COLO668 (cell line): Measurements from ENCODE around the gene THBS1.

Experiments used
- DNase-seq: peaks from one replicate; lab custom pipeline; 2025; ENCODE audit not compliant: unreplicated experiment; lab: John Stamatoyannopoulos, UW

THBS1 gene

DNA sequence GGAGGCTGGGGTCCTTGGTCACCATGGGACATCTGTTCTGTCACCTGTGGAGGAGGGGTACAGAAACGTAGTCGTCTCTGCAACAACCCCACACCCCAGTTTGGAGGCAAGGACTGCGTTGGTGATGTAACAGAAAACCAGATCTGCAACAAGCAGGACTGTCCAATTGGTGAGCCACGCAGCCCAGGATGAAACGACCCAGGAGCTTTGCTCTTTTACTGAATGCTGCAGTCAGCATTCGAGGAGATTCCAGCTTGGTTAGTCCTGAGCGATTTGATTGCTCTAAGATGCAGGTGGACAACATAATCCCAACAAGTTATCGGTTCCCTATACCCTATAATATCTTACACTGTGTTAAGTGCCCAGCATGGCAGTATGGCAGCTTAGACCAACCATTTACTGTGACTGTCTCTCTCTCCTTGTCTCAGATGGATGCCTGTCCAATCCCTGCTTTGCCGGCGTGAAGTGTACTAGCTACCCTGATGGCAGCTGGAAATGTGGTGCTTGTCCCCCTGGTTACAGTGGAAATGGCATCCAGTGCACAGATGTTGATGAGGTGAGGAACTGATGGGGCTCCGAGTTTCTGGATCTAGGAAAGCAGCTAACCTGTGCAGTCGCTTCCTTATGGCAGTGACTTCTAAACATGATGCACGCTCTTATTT is 7.8 kb downstream of the THBS1 start:
- no peak for DNase-seq

DNA sequence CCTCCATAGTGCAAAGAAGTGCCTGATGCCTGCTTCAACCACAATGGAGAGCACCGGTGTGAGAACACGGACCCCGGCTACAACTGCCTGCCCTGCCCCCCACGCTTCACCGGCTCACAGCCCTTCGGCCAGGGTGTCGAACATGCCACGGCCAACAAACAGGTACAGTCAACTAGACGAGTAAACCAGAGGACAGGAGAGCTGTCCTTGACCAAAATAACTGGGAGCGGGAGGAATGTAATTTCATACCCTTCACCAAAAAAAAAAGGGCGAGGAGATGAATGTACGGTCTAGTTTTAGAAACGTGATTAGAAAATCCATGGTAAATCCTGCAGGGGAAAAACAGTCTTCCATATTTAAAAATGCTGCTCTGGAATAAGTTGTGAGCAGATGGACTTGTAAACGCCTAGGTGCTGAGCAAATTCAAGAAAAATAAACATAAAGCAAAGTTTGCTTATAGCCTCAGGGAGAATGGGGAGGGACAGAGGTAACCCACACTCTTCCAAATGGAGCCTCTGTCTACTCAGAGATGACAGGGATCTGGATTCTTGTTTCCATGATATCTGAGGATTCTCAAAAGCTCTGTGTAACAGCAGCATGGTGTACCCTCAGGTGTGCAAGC is 8.4 kb downstream of the THBS1 start:
- DNase-seq, result no peak

DNA sequence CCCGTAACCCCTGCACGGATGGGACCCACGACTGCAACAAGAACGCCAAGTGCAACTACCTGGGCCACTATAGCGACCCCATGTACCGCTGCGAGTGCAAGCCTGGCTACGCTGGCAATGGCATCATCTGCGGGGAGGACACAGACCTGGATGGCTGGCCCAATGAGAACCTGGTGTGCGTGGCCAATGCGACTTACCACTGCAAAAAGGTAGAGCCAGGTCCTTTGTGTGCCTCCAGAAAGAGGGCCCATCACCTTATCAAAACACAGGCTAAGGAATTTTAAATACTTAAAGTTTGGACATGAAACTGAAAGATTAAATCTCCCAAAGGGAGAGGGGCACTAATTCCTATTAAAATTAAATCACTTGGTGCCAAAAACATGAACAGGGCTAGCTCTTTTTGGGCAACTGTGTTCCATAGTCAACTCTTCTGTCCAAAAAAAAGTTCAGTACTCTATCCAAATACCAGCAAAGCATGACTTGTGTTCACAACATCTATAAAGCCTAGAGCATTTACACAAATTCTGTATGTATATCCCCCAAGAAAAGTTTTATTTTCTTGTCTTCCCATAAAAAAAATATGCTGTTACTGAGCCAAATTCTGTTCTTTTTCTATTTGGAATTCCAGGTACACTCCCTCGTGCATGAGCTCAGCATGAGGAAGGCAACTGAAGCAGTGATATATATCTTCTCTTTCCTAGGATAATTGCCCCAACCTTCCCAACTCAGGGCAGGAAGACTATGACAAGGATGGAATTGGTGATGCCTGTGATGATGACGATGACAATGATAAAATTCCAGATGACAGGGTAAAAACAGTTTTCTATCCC is 9.2 kb downstream of the THBS1 start:
- no peak for DNase-seq

DNA sequence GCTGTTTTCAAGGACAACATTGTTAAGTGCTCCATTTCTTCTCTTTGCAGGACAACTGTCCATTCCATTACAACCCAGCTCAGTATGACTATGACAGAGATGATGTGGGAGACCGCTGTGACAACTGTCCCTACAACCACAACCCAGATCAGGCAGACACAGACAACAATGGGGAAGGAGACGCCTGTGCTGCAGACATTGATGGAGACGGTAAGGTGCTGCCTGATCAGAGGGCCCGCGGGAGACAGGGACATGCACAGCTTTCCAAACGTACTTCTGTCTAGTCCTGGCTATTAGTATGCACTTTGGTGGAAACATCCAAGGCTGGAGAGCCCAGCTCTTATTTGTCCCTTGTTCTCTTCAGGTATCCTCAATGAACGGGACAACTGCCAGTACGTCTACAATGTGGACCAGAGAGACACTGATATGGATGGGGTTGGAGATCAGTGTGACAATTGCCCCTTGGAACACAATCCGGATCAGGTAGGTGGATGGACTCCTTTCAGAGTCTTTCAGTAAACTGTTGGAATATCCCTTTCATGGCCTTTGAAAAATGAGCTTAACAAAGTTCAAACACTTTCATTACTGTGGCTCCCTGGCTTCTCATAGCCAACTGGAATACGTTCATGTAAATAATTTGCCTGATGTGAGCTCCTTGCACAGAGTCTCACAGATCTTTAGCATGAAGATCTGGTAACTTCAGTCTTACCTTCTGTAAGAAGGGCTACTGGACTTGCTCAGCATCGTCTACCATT is 10.4 kb downstream of the THBS1 start:
- no peak for DNase-seq

DNA sequence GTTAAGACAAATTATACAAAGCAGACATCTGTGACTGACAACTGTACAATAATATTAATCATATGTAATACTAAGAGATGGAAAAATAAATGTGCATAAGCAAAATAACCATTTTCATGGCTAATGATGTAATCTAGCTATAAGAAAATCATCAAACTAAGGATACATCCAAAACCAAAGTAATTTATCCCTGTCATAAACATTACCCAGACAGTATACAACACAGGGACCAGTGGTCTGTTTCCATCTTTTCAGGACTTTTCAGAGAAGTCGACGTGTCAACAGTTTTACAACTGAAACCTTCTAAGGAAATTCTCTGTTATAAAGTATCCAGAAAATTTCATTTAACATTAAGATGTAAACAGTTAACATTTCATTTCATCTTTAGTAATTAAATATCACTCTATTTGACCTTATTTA is 11.0 kb downstream of the THBS1 start:
- no peak for DNase-seq

DNA sequence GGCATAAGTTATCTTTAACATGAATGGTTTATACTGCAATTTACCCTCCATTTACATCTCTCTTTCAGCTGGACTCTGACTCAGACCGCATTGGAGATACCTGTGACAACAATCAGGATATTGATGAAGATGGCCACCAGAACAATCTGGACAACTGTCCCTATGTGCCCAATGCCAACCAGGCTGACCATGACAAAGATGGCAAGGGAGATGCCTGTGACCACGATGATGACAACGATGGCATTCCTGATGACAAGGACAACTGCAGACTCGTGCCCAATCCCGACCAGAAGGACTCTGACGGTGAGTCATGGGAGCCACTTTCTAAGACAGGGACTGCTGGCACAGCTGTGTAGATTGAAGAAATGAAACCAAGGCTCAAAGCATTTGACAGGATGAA is 11.6 kb downstream of the THBS1 start:
- DNase-seq, result no peak

DNA sequence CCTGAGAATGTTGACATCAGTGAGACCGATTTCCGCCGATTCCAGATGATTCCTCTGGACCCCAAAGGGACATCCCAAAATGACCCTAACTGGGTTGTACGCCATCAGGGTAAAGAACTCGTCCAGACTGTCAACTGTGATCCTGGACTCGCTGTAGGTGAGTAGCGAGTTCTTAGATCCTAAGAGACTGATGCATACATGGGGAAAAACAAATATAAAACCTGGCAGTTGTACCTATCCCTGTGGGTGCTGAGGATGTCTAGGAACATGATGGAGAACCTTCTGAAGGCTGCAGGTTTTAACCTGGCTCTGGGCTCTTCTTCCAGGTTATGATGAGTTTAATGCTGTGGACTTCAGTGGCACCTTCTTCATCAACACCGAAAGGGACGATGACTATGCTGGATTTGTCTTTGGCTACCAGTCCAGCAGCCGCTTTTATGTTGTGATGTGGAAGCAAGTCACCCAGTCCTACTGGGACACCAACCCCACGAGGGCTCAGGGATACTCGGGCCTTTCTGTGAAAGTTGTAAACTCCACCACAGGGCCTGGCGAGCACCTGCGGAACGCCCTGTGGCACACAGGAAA is 12.3 kb downstream of the THBS1 start:
- no peak for DNase-seq

DNA sequence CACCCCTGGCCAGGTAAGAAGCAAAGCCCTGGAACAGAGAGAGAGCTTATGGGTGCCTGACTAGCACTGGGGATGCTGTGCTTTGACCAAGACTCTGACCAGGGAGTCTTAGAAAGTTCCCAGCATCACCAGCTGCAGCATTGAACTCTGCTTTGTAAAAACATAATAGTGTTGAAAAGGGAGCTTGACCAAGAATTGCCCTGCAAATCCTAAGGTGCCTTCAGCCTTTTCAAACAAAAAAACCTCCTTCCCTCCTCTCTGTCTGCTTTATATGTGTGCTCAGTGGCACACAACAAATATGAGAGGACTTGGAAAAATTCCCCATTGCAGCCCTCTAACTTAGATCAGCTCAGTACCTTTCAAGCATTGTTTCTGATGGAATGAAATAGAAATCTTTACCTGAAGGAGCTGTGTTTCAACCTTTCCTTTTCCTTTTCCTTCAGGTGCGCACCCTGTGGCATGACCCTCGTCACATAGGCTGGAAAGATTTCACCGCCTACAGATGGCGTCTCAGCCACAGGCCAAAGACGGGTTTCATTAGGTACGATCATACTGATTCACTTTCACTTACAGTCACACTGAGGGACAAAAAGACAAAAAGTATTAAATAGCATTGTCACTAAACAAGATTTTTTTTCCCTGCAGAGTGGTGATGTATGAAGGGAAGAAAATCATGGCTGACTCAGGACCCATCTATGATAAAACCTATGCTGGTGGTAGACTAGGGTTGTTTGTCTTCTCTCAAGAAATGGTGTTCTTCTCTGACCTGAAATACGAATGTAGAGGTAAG is 13.0 kb downstream of the THBS1 start:
- no peak for DNase-seq

DNA sequence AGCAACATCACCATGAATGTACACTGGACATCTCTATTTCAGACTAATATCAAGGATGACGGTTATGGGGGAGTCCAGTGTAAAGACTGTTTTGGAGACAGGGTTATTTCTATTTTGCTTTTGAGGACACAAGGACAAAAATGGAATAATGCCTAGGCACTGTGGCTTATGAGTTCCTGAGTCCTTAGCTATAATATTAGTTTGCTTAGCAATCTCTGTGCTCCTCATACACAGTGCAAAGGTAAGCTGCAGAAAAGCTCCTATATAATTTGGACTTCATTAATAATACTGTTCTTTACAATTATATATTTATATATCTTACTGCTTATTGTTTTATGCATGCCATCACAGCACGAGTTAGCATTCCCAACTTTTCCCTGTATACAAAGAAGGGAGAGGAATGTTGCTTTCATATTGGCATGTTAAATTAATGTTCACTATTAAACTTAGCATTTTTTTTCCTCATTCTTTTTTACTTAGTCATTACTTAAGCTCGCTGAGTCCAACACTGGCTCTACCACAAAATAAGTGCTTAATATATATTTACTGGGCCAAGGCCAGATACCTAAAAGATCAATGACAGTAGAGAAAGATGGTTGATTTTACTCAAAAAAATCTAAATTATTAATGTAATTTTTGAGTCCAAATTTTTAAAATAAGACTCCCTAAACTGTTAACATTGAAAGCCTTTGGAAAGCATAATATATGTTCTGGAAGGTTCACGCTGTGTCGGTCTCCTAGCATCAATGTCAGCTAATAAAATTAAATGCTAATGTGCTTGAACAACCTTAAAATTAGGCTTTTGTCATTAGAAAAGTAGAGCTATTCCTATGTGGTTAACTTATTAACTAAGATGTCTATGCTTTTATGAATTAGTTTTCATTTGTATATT is 13.8 kb downstream of the THBS1 start:
- DNase-seq, result no peak

DNA sequence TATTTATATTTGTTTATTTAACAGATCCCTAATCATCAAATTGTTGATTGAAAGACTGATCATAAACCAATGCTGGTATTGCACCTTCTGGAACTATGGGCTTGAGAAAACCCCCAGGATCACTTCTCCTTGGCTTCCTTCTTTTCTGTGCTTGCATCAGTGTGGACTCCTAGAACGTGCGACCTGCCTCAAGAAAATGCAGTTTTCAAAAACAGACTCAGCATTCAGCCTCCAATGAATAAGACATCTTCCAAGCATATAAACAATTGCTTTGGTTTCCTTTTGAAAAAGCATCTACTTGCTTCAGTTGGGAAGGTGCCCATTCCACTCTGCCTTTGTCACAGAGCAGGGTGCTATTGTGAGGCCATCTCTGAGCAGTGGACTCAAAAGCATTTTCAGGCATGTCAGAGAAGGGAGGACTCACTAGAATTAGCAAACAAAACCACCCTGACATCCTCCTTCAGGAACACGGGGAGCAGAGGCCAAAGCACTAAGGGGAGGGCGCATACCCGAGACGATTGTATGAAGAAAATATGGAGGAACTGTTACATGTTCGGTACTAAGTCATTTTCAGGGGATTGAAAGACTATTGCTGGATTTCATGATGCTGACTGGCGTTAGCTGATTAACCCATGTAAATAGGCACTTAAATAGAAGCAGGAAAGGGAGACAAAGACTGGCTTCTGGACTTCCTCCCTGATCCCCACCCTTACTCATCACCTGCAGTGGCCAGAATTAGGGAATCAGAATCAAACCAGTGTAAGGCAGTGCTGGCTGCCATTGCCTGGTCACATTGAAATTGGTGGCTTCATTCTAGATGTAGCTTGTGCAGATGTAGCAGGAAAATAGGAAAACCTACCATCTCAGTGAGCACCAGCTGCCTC is 14.7 kb downstream of the THBS1 start:
- DNase-seq, result no peak

DNA sequence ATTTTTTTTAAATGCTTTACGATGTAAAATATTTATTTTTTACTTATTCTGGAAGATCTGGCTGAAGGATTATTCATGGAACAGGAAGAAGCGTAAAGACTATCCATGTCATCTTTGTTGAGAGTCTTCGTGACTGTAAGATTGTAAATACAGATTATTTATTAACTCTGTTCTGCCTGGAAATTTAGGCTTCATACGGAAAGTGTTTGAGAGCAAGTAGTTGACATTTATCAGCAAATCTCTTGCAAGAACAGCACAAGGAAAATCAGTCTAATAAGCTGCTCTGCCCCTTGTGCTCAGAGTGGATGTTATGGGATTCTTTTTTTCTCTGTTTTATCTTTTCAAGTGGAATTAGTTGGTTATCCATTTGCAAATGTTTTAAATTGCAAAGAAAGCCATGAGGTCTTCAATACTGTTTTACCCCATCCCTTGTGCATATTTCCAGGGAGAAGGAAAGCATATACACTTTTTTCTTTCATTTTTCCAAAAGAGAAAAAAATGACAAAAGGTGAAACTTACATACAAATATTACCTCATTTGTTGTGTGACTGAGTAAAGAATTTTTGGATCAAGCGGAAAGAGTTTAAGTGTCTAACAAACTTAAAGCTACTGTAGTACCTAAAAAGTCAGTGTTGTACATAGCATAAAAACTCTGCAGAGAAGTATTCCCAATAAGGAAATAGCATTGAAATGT is 15.6 kb downstream of the THBS1 start:
- no peak for DNase-seq

DNA sequence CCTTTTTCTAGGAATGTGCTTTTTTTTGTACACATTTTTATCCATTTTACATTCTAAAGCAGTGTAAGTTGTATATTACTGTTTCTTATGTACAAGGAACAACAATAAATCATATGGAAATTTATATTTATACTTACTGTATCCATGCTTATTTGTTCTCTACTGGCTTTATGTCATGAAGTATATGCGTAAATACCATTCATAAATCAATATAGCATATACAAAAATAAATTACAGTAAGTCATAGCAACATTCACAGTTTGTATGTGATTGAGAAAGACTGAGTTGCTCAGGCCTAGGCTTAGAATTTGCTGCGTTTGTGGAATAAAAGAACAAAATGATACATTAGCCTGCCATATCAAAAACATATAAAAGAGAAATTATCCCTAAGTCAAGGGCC is 16.5 kb downstream of the THBS1 start:
- no peak for DNase-seq

DNA sequence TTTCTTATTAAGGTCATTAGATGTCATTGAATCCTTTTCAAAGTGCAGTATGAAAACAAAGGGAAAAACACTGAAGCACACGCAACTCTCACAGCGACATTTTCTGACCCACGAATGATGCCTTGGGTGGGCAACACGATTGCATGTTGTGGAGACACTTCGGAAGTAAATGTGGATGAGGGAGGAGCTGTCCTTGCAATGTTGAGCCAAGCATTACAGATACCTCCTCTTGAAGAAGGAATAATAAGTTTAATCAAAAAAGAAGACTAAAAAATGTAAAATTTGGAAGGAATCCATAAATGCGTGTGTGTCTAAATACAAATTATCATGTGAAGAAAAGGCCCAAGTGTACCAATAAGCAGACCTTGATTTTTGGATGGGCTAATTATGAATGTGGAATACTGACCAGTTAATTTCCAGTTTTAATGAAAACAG is 16.9 kb downstream of the THBS1 start:
- no peak for DNase-seq

DNA sequence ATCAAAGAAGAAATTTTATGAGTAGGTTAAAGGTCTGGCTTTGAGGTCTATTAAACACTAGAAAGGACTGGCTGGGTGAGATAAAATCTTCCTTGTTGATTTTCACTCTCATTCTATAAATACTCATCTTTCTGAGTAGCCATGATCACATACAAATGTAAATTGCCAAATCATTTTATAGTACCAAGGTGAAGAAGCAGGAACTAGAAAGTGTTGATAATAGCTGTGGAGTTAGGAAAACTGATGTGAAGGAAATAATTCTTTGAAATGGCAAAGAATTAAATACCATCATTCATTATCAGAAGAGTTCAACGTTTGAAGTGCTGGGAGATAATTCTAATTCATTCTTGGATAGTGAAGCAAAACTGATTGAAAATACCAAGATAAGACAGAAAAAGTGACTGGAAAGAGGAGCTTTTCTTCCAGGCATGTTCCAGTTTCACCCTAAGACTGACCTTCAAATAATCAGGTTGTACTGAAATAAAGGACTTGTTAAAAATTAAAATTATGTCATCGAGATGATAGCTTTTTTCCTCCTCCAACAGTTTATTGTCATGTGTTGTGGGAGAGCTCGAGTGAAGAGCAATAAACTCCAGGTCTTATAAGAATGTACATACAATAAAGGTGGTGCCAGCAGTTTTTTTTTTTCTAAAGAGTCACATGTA is 17.4 kb downstream of the THBS1 start:
- no peak for DNase-seq

DNA sequence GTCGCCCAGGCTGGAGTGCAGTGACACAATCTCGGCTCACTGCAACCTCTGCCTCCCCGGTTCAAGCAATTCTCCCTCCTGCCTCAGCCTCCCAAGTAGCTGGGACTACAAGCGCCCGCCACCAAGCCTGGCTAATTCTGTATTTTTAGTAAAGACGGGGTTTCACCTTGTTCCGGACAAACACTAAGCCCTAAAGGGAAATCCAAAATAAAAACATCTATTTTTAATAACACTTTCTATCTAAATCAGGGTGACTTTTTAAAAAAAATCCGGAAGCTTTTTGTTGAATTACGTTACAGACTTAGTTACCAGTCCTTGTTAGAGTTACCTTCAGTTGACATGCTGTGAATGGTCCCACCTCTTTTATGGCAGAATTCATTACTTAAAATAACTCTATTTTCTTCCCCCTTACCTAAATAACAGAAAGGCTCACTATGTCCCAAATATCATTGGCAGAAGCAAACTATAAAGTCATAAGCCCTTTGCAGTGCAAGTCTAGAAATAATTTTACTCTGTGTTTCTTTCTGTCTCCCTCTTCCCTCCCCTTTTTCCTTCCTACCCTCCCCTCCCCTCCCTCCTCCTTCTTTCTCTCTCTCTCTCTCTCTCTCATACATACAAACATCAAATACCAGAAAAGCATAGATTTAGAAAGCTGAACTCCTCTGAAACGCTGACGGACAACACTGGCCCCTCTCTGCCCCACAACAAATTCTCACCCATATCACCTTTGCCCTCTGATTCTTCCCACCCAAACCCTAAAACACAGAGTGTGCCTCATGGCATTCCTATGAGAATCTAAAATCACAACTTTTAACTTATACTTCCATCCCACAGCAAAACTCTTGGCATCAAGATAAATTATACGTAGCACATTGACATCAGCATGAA is 18.3 kb downstream of the THBS1 start:
- DNase-seq, result no peak

DNA sequence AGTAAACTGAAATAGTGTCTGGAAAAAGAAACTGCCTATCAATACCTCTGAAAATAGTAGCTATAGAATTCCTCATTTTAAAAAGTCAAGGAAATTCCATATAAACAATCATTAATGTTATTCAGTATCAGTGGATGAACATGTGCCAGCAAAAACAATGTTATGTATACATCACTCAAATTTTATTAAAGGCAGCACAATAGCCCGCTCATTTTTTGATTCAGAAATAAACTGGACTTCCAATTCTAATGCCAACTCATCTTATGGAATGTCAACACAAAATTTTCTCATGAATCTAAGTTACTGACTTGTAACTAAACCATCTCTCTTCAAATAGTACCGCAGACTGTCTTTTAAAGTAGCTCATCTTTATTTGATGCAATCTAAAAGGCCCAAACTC is 19.0 kb downstream of the THBS1 start:
- DNase-seq, result no peak
